ENCODE results near the gene DHX34.
A peak's percentile ranks its signal among the peaks of the same experiment; 100 is the strongest.

The DHX34 gene

GRCh38 chr19:47427241-47428176 is 78.4 kb downstream of the DHX34 start:
- in situ Hi-C loops (cut with HindIII; ENCODE audit: low pct_ligation_motif_present, low pct_unique_long_range_greater_than_20kb, low sequenced_read_pairs), result no loop called here

GRCh38 chr19:47428177-47428894 is 79.2 kb downstream of the DHX34 start:
- in situ Hi-C loops (cut with HindIII; ENCODE audit: low pct_ligation_motif_present, low pct_unique_long_range_greater_than_20kb, low sequenced_read_pairs), result no loop called here
- peak; percentile 96 for DNase-seq

More at GRCh38 chr19:47427241-47428176, 78.4 kb downstream of the DHX34 start:
- peak; percentile 69 for DNase-seq

GRCh38 chr19:47429140-47429793 is 80.2 kb downstream of the DHX34 start:
- no peak for DNase-seq
- in situ Hi-C loops (cut with HindIII; ENCODE audit: low pct_ligation_motif_present, low pct_unique_long_range_greater_than_20kb, low sequenced_read_pairs), result no loop called here

GRCh38 chr19:47430041-47430802 is 81.1 kb downstream of the DHX34 start:
- DNase-seq, result peak; percentile 37
- in situ Hi-C loops (cut with HindIII; ENCODE audit: low pct_ligation_motif_present, low pct_unique_long_range_greater_than_20kb, low sequenced_read_pairs), result no loop called here

- in situ Hi-C loops (cut with HindIII; ENCODE audit: low pct_ligation_motif_present, low pct_unique_long_range_greater_than_20kb, low sequenced_read_pairs), result no loop called here
- no peak for DNase-seq
Measured at GRCh38 chr19:47432091-47432490, 83.0 kb downstream of the DHX34 start.

Measured in ACHN (cell line).